Measurements from ENCODE around the gene MCRIP2. TPM values are rescaled to one million over a fixed set of nuclear protein-coding genes. Genes with fewer than 3 reads are reported as not detected.

MCRIP2 gene
- total RNA-seq, 2 donors from 2014 or later: 33.7 to 52.0 TPM

DNA sequence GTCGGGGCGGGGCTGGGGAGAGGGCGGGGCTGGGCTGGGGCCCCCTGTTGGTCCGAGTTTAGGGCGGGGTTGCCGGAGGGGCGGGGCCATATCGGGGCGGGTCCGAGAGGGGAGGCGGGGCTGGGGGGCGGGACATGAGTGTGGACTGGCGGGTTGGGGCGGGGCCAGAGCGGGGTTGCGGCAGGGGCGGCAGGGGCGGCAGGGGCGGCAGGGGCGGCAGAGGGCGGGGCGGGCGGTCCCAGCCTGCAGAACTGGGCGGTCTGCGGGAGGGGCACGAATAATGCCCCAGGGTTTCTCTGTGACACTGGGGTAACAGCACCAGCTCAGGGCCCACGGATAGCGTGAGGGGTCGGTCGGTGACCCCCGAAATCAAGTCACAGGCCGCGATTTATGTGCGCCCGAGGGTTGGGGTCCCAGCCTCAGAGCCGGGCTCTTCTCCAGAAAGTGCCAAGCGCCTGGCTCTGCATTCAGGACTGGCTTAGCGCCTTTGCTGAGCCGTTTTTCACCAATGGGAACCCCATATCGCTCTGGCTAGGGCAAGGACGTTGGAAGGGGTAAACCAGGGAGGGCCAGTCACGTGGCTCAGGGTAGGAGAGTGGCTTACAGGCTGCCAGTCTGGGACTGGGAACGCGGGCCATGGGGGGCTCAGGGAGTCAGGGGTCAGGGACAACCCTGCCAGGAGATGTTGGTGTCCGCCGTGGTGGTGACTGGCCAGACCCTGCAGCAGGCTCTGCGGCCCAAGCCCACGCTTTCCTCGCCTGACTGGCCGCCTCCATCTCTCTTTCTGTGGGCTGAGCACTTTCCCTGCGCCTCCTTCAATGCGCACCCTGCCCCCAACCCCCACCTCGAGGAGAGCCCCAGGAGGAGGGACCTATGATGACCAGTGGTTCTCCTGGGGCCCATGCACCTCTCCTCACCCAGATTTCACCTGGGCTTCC is 4.3 kb upstream of the MCRIP2 start:
- H3K27ac Mint-ChIP-seq: peak overlapping the region; percentile 99 to 100
- DNase-seq (ENCODE audit: low spot score in 2 of 2) (no peak), ATAC-seq (no peak)
- H3K36me3 Mint-ChIP-seq: peaks cover 0 to 5% of the 10 kb centered on the region in 2 donors
- H3K9me3 Mint-ChIP-seq: no peaks in the 10 kb centered on the region

GRCh38 chr16:638034-638543 is 3.5 kb upstream of the MCRIP2 start:
- no peak for DNase-seq (ENCODE audit: low spot score in 2 of 2)
- ATAC-seq: no peak
- peaks cover 0 to 5% of the 10 kb centered on the region in 2 donors for H3K36me3 Mint-ChIP-seq
- H3K27ac Mint-ChIP-seq: no peak overlapping the region
- H3K9me3 Mint-ChIP-seq: no peaks in the 10 kb centered on the region

DNA sequence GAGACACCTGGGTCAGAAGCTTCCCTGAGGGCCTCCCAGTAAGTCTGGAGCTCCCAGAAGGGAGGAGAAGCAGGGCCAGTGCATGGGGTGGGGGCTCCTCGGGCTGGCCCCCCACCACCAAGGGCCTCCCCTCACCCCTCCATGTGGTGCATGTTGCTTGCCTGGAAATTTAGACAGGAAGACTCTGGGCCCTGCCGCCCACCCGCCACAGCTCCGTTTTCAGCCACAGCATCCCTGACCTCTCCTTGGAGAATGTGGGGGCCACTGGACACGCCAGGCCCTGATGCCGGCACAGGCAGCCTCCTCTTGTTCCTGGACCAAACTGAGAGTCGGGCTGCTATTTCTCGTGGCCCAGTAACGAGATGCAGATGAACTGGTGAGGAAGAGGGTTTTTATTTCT is 2.8 kb upstream of the MCRIP2 start:
- Mint-ChIP-seq H3K27ac (no peak overlapping the region), H3K9me3 (no peaks in the 10 kb centered on the region), H3K36me3 (peaks cover 0 to 5% of the 10 kb centered on the region in 2 donors)
- DNase-seq (ENCODE audit: low spot score in 2 of 2) (no peak), ATAC-seq (no peak)

DNA sequence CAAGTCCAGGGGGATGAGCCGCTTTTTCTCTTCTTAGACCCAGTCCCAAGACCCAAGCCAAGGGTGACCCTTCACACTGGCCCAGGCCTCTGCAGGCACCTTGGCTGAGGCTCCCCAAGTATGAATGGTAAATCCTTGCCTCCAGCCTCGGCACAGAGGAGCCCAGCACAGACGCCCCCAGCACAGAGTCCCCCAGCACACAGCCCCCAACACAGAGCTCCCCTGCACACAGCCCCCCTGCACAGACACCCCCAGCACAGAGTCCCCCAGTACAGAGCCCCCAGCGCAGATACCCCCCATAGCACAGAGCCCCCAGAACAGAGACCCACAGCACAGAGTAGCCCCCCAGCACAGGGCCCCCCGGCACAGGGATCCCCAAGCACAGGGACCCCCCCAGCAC is 1.0 kb upstream of the MCRIP2 start:
- H3K9me3 Mint-ChIP-seq: no peaks in the 10 kb centered on the region
- ATAC-seq (no peak), DNase-seq (ENCODE audit: low spot score in 2 of 2) (no peak)
- H3K27ac Mint-ChIP-seq: no peak overlapping the region
- peaks cover 0 to 5% of the 10 kb centered on the region in 2 donors for H3K36me3 Mint-ChIP-seq

DNA sequence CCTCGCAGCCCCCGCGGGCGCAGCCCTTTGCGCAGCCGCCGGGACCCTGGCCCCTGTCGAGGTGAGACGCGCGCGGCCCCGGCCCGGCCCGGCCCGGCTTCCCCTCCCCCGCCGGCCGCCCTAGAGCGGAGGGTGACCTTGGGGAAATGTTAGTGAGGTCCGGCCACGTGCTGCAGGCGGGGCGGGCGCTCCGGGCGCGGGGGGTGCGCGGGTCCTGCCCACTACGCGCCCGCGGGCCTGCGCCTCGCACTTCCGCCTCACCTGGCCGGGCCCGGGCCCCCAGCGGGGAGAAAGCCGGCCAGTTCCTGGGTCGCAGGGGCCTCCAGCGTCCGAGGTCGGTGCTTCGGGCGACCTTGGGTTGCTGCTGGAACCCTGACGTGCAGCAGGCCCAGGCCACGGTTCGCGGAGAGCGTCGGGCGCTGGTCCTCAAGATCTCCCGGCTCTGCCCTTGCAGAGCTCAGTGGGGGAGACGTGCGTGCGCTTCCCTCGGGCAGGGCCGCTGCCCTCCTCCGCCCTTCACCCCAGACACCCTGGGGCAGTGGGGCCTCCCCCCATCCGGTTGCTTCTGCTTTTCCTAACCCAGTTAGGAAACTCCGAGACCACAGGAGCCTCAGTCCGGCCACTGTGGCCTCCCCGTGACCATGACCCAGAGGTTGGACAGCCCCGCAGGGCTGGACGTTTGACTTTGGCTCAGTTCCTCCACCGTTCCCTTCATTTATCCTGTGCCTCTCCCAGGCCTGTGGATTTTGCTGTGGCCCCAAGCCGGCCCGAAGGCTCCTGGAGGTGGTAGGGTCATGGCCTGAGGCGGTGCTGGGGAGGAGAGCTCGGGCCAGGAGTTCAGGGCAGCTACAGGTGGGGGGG is 791 bp downstream of the MCRIP2 start:
- Mint-ChIP-seq H3K36me3 (no peaks in the 10 kb centered on the region), H3K9me3 (no peaks in the 10 kb centered on the region), H3K27ac (peak overlapping the region in 1 of 2 donors; percentile 29)
- DNase-seq (ENCODE audit: low spot score in 2 of 2) (peak in 1 of 2 donors; percentile 49), ATAC-seq (peak; percentile 34 to 62)

DNA sequence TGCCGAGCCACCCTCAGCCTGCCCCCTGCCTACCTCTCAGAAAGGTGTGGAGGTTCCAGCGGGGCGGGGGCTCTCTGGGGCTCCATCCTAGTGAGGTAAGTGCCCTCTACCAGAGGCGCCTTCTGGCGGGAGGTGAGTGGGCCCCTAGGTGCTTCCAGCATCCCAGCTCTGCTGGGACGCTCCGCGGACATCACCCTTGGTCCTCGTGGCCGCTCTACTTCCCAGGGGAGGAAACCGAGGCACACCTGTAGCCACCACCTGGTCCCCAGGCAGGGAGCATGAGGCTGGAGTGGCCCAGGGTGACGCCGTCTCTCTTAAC is 1.4 kb downstream of the MCRIP2 start:
- Mint-ChIP-seq H3K27ac (no peak overlapping the region), H3K36me3 (no peaks in the 10 kb centered on the region), H3K9me3 (no peaks in the 10 kb centered on the region)

DNA sequence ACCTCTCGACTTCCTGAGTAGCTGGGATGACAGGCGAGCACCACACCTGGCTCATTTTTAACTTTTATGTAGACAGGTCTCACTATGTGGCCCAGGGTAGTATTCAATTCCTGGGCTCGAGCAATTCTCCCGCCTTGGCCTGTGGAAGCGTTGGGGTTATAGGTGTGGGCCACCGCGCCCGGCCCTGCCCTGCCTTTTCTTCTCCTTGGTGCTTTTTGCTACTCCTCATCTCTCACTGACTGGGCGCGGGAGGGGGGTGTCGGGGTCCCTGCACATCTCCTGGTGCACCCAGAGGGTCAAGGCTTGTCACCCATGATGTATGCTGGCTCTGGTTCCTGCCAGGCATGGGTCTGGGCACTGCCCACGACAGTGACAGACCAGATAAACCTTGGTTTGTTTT is 2.9 kb downstream of the MCRIP2 start:
- ATAC-seq (no peak), DNase-seq (ENCODE audit: low spot score in 2 of 2) (no peak)
- Mint-ChIP-seq H3K9me3 (no peaks in the 10 kb centered on the region), H3K27ac (no peak overlapping the region), H3K36me3 (no peaks in the 10 kb centered on the region)

More for the DNA sequence above, 1.4 kb downstream of the MCRIP2 start:
- no peak for DNase-seq (ENCODE audit: low spot score in 2 of 2)
- ATAC-seq: no peak

GRCh38 chr16:645852-646678 is 4.4 kb downstream of the MCRIP2 start:
- H3K36me3 Mint-ChIP-seq: no peaks in the 10 kb centered on the region
- ATAC-seq (no peak), DNase-seq (ENCODE audit: low spot score in 2 of 2) (no peak)
- H3K9me3 Mint-ChIP-seq: no peaks in the 10 kb centered on the region
- H3K27ac Mint-ChIP-seq: no peak overlapping the region

GRCh38 chr16:646679-647172 is 5.1 kb downstream of the MCRIP2 start:
- Mint-ChIP-seq H3K36me3 (no peaks in the 10 kb centered on the region), H3K27ac (no peak overlapping the region), H3K9me3 (no peaks in the 10 kb centered on the region)
- DNase-seq (ENCODE audit: low spot score in 2 of 2): no peak
- no peak for ATAC-seq

GRCh38 chr16:647173-647902 is 5.7 kb downstream of the MCRIP2 start:
- ATAC-seq (no peak), DNase-seq (ENCODE audit: low spot score in 2 of 2) (no peak)
- Mint-ChIP-seq H3K27ac (no peak overlapping the region), H3K9me3 (no peaks in the 10 kb centered on the region), H3K36me3 (no peaks in the 10 kb centered on the region)

DNA sequence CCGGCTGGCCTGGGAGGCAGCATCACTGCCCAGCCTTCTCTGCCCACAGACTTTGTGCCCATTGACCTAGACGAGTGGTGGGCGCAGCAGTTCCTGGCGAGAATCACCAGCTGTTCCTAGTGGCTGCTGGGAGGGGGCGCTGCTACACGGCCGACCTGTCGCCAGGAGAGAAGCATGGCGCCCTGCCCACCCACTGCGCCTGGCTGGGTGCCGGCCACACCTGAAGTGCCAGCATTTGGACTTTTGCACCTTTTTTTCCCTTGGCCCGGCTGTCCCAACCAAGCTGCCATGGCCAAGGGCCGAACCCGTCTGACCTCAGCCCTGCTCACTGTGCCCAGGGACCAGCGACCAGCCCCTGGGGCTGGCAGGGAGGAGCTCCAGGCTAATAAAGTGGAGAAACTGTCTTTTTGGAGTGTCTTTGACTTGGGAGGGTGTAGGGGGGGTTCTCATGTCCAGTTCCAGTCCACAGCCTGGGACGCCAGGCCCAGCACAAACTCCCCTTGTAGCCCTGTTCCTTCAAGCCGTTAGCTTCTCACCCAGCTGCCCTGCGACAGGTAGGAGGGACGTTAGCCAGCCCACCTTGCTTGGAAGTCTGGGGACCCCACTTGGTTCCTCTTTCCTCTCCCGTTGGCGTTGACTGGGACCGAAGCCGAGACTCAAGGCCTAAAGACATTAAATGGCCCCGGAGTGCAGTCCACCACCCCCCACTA is 6.6 kb downstream of the MCRIP2 start:
- ATAC-seq (peak in 1 of 2 donors; percentile 41), DNase-seq (ENCODE audit: low spot score in 2 of 2) (peak in 1 of 2 donors; percentile 67)
- H3K27ac Mint-ChIP-seq: peak overlapping the region; percentile 50 to 74
- no peaks in the 10 kb centered on the region for H3K36me3 Mint-ChIP-seq
- H3K9me3 Mint-ChIP-seq: no peaks in the 10 kb centered on the region

- H3K9me3 Mint-ChIP-seq: no peaks in the 10 kb centered on the region
- H3K27ac Mint-ChIP-seq: peak within 1 kb of the TSS; percentile 50 to 77
- ATAC-seq (peak; percentile 95 to 97), DNase-seq (ENCODE audit: low spot score in 2 of 2) (peak; percentile 91 to 93)
- H3K36me3 Mint-ChIP-seq: no peaks in the 10 kb centered on the region
Observed at GRCh38 chr16:648781-649589, 7.4 kb downstream of the MCRIP2 start, which contains the start of gene WDR90. TSS of gene WDR90 (plus strand) at chr16:649365. CDS start at chr16:649417, 52 bp downstream.

GRCh38 chr16:649631-650030 is 8.0 kb downstream of the MCRIP2 start:
- peak; percentile 13 to 31 for ATAC-seq
- peak overlapping the region in 1 of 2 donors; percentile 77 for H3K27ac Mint-ChIP-seq

DNA sequence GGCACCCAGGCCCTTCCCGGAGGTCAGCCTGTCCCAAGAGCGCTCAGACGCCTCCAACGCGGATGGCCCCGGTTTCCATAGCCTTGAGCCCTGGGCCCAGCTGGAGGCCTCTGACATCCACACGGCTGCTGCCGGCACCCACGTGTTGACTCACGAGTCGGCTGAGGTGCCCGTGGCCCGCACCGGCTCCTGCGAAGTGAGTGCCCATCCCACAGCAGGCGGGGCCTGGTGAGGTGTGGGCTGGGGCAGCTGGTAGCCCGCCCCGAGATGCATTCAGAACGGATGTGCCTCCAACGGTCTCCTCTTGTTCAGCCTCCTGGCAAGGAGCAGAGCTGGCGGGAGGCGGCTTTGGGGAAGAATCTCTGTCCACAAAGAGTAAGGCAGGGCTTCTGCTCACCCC is 10.2 kb downstream of the MCRIP2 start:
- H3K9me3 Mint-ChIP-seq: no peaks in the 10 kb centered on the region
- H3K36me3 Mint-ChIP-seq: no peaks in the 10 kb centered on the region
- ATAC-seq: no peak
- H3K27ac Mint-ChIP-seq: no peak overlapping the region
- DNase-seq (ENCODE audit: low spot score in 2 of 2): no peak

More at GRCh38 chr16:649631-650030, 8.0 kb downstream of the MCRIP2 start:
- peak in 1 of 2 donors; percentile 26 for DNase-seq (ENCODE audit: low spot score in 2 of 2)
- Mint-ChIP-seq H3K36me3 (no peaks in the 10 kb centered on the region), H3K9me3 (no peaks in the 10 kb centered on the region)
